ENCODE measurements around the gene SRRM2.

SRRM2 gene

GRCh38 chr16:2762711-2763110, 10.3 kb downstream of the SRRM2 start:
- no peak for DNase-seq (ENCODE audit: low spot score)

- DNase-seq (ENCODE audit: low spot score), result no peak
Observed at GRCh38 chr16:2763173-2763572, 10.7 kb downstream of the SRRM2 start.

GRCh38 chr16:2764718-2765117, 12.3 kb downstream of the SRRM2 start:
- DNase-seq (ENCODE audit: low spot score), result no peak

- DNase-seq (ENCODE audit: low spot score), result no peak
Observed at GRCh38 chr16:2765462-2766404, 13.3 kb downstream of the SRRM2 start.

GRCh38 chr16:2766430-2767139, 14.1 kb downstream of the SRRM2 start:
- DNase-seq (ENCODE audit: low spot score), result no peak

GRCh38 chr16:2767140-2767731, 14.8 kb downstream of the SRRM2 start:
- DNase-seq (ENCODE audit: low spot score), result no peak

- no peak for DNase-seq (ENCODE audit: low spot score)
Observed at GRCh38 chr16:2767891-2768290, 15.5 kb downstream of the SRRM2 start.

- DNase-seq (ENCODE audit: low spot score), result no peak
Observed at GRCh38 chr16:2768403-2769089, 16.1 kb downstream of the SRRM2 start.

- no peak for DNase-seq (ENCODE audit: low spot score)
Observed at GRCh38 chr16:2769100-2769529, 16.7 kb downstream of the SRRM2 start.

- no peak for DNase-seq (ENCODE audit: low spot score)
Observed at GRCh38 chr16:2769675-2770056, 17.2 kb downstream of the SRRM2 start.

GRCh38 chr16:2770057-2770951, 17.9 kb downstream of the SRRM2 start:
- no peak for DNase-seq (ENCODE audit: low spot score)

- DNase-seq (ENCODE audit: low spot score), result no peak
Observed at GRCh38 chr16:2771496-2772402, 19.3 kb downstream of the SRRM2 start.

- DNase-seq (ENCODE audit: low spot score), result no peak
Observed at GRCh38 chr16:2773188-2773968, 20.9 kb downstream of the SRRM2 start.

GRCh38 chr16:2774161-2774891, 21.9 kb downstream of the SRRM2 start:
- no peak for DNase-seq (ENCODE audit: low spot score)

GRCh38 chr16:2775131-2775716, 22.8 kb downstream of the SRRM2 start:
- DNase-seq (ENCODE audit: low spot score), result no peak

GRCh38 chr16:2775765-2776499, 23.5 kb downstream of the SRRM2 start:
- DNase-seq (ENCODE audit: low spot score), result no peak

GRCh38 chr16:2776500-2777139, 24.2 kb downstream of the SRRM2 start:
- DNase-seq (ENCODE audit: low spot score), result no peak

Data from ecto neural progenitor cell (in vitro differentiated cells).